T-helper 1 cell treated with Interleukin-12 subunit alpha and Interleukin-12 subunit beta and Interleukin-4 antibody, amounts not matched to agents 30 ng/mL and 1 ng/mL, for 36 hours (primary cell): Measurements from ENCODE around the gene ZNF683. TPM values are rescaled to one million over a fixed set of nuclear protein-coding genes. Genes with fewer than 3 reads are reported as not detected.

Experiments
- intact Hi-C: fragments of 100-400 bp; cut with micrococcal nuclease; formaldehyde crosslinking; loops from one replicate; pipeline ENCODE4 v1.15.1; 2024
- total RNA-seq: library from RNA; stranded (reverse); gene quantifications from 2 replicates; pipeline ENCODE4 v1.2.3, GENCODE V29; 2022

ZNF683 gene
- total RNA-seq, 1 donor from 2014 or later = not detected

DNA sequence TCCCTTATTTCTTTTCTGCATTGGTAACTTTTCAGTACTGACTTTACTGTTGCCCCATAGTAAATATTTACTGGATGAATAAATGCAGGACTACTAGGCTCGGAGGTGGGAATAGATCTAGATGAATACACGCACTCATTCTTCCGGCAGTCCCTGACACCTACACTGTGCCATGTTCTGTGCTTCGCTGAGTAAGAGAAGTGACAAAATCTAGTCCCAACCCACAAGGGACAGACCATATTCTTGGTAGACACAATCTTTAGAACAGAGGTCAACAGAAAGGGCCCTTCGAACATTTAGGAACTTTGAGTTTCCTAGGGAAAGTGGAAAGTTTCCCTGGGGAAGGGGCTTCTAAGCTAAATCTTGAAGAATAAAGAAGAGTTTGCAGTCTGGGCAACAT lies 58.0 kb downstream of the ZNF683 start:
- intact Hi-C loops = no loop called here

Other genes starting within 250 kb of the ZNF683 start
- gene FAM110D, start 213.7 kb downstream of the ZNF683 start, total RNA-seq = not detected in 2 replicates
- not detected in 2 replicates for gene C1orf232, start 203.8 kb downstream of the ZNF683 start, total RNA-seq
- 31.1 and 33.1 TPM in 2 replicates for gene ZNF593, start 202.8 kb downstream of the ZNF683 start, total RNA-seq
- not detected in 2 replicates for gene ZNF593OS, start 200.9 kb downstream of the ZNF683 start, total RNA-seq
- gene CNKSR1, start 195.3 kb downstream of the ZNF683 start, total RNA-seq = 3.9 and 4.8 TPM in 2 replicates
- gene CATSPER4, start 182.1 kb downstream of the ZNF683 start, total RNA-seq = not detected in 2 replicates
- 34.8 and 35.6 TPM in 2 replicates for gene CEP85, start 138.6 kb downstream of the ZNF683 start, total RNA-seq
- 739 and 749 TPM in 2 replicates for gene SH3BGRL3, start 92.7 kb downstream of the ZNF683 start, total RNA-seq
- 30.6 and 33.8 TPM in 2 replicates for gene UBXN11, start 66.1 kb downstream of the ZNF683 start, total RNA-seq
- gene CD52, start 54.8 kb downstream of the ZNF683 start, total RNA-seq = 1,323 and 1,401 TPM in 2 replicates
- 3.8 and 4.2 TPM in 2 replicates for gene CRYBG2, start 18.6 kb downstream of the ZNF683 start, total RNA-seq
- not detected in 2 replicates for gene LIN28A, start 38.1 kb upstream of the ZNF683 start, total RNA-seq
- gene DHDDS, start 59.6 kb upstream of the ZNF683 start, total RNA-seq = 63.7 and 65.4 TPM in 2 replicates
- 675 and 682 TPM in 2 replicates for gene HMGN2, start 99.7 kb upstream of the ZNF683 start, total RNA-seq
- gene RPS6KA1, start 157.0 kb upstream of the ZNF683 start, total RNA-seq = 216 and 220 TPM in 2 replicates